ENCODE data around the gene NRG3. TPM values are rescaled to one million over a fixed set of nuclear protein-coding genes. Genes with fewer than 3 reads are reported as not detected.

Gene NRG3
- total RNA-seq, 2 donors from 2014 or later: 1.7 to 2.3 TPM

DNA sequence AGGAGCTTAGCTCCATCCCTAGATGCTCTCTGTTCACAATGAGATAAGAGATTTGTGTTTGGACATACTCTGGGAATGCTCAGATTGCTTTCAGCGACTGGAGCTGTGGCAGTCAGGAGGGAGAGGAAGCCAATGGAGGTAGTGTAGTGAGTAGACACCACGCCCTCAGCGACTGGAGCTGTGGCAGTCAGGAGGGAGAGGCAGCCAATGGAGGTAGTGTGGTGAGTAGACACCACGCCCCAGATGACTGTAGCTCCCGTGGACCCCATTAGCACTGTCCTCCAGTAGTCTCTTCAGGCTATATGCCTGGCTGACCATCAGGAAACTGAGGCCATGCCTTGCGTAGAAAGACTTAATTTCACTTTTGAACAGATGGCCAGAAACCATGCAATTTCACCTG, 1033.8 kb downstream of the NRG3 start:
- H3K27me3 ChIP-seq (ENCODE audit: control insufficient read depth, insufficient read depth, low read length, poor library complexity, severe bottlenecking): no peaks in the 10 kb centered on the region
- H3K9me3 Mint-ChIP-seq: no peaks in the 10 kb centered on the region

DNA sequence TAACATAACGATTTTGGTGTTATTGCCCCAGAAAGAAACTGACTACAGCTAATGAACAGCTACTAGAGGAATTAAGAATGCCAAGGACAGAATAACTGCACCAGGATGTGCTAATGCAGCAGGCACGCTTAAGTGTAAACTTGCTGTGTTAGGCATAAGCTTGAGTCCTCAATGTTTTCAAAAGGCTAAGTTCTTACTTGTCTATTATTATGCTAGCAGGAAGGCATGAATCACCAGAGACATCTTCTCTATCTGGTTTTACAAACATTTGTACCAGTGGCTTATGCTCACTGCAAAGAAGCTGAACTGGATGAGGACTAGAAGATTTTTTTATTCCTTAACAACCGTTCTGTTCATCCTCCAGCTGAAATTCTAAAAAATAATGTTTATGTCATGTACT, 1035.3 kb downstream of the NRG3 start:
- H3K9me3 Mint-ChIP-seq: no peaks in the 10 kb centered on the region
- Histone ChIP-seq H3K4me1 (ENCODE audit: control insufficient read depth, insufficient read depth, low read length) (no peaks in the 10 kb centered on the region), H3K9me3 (ENCODE audit: control insufficient read depth, low read length) (no peaks in the 10 kb centered on the region), H3K27ac (ENCODE audit: low read depth, low read length) (no peak overlapping the region), H3K9ac (ENCODE audit: extremely low read depth, low read length, poor library complexity, severe bottlenecking) (no peak overlapping the region), H3K36me3 (ENCODE audit: control insufficient read depth, insufficient read depth, low read length) (no peaks in the 10 kb centered on the region), H3K4me3 (ENCODE audit: low read length) (no peak overlapping the region), H3K27me3 (ENCODE audit: control insufficient read depth, insufficient read depth, low read length, poor library complexity, severe bottlenecking) (no peaks in the 10 kb centered on the region)
- WGBS, 2 experiments (ENCODE audit: insufficient coverage in 1 of 2, insufficient read length in 1 of 2): 91 to 100% methylated on average over 3 of the region's 3 CpGs
- H3K27ac Mint-ChIP-seq: no peak overlapping the region
- H3K36me3 Mint-ChIP-seq (ENCODE audit: low read depth): no peaks in the 10 kb centered on the region
- H3K4me1 Mint-ChIP-seq: no peaks in the 10 kb centered on the region
- H3K4me3 Mint-ChIP-seq: no peak overlapping the region
- no peaks in the 10 kb centered on the region for H3K27me3 Mint-ChIP-seq (ENCODE audit: insufficient read depth)
- TF ChIP-seq, protein P1, sequence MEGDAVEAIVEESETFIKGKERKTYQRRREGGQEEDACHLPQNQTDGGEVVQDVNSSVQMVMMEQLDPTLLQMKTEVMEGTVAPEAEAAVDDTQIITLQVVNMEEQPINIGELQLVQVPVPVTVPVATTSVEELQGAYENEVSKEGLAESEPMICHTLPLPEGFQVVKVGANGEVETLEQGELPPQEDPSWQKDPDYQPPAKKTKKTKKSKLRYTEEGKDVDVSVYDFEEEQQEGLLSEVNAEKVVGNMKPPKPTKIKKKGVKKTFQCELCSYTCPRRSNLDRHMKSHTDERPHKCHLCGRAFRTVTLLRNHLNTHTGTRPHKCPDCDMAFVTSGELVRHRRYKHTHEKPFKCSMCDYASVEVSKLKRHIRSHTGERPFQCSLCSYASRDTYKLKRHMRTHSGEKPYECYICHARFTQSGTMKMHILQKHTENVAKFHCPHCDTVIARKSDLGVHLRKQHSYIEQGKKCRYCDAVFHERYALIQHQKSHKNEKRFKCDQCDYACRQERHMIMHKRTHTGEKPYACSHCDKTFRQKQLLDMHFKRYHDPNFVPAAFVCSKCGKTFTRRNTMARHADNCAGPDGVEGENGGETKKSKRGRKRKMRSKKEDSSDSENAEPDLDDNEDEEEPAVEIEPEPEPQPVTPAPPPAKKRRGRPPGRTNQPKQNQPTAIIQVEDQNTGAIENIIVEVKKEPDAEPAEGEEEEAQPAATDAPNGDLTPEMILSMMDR (conservative IDR thresholded peaks at IDR 0.05): no peak
- no peak for DNase-seq

More for the DNA sequence above, 1033.8 kb downstream of the NRG3 start:
- no peak overlapping the region for H3K27ac Mint-ChIP-seq
- H3K4me1 Mint-ChIP-seq: no peaks in the 10 kb centered on the region
- no peaks in the 10 kb centered on the region for H3K4me1 ChIP-seq (ENCODE audit: control insufficient read depth, insufficient read depth, low read length)
- no peaks in the 10 kb centered on the region for H3K9me3 ChIP-seq (ENCODE audit: control insufficient read depth, low read length)
- H3K36me3 ChIP-seq (ENCODE audit: control insufficient read depth, insufficient read depth, low read length): no peaks in the 10 kb centered on the region
- TF ChIP-seq, protein P1 (conservative IDR thresholded peaks at IDR 0.05): no peak
- H3K27me3 Mint-ChIP-seq (ENCODE audit: insufficient read depth): no peaks in the 10 kb centered on the region
- H3K4me3 Mint-ChIP-seq: no peak overlapping the region
- no peak overlapping the region for H3K9ac ChIP-seq (ENCODE audit: extremely low read depth, low read length, poor library complexity, severe bottlenecking)
- 90 to 100% methylated on average over 2 to 6 of the region's 6 CpGs for WGBS, 2 experiments (ENCODE audit: insufficient coverage in 1 of 2, insufficient read length in 1 of 2)
- no peak overlapping the region for H3K4me3 ChIP-seq (ENCODE audit: low read length)
- DNase-seq: no peak
- H3K27ac ChIP-seq (ENCODE audit: low read depth, low read length): no peak overlapping the region
- H3K36me3 Mint-ChIP-seq (ENCODE audit: low read depth): no peaks in the 10 kb centered on the region

DNA sequence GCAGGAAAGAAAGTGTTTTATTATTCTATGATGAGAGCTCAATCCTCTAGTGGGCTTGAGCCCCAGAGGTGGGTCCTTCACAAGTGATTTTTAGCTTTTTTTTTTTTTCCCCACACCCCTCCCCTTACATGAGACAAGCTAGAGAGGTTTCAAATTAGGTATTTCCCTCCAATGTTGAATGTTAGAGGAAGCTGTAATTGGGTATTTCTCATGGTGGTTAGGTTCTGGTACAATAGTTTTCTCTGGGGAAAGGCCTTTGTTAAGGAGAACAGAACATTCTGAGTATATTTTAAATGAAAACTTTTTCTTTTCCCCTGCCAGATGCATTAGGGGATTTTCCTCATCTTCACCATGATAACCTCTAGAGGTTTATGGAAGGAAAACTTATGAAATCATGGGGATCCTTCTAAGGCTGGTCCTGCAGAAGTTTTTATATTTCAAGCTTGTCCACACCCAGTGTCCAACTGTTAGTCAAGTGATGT, 1039.7 kb downstream of the NRG3 start:
- Histone ChIP-seq H3K27ac (ENCODE audit: low read depth, low read length) (no peak overlapping the region), H3K36me3 (ENCODE audit: control insufficient read depth, insufficient read depth, low read length) (no peaks in the 10 kb centered on the region), H3K9ac (ENCODE audit: extremely low read depth, low read length, poor library complexity, severe bottlenecking) (no peak overlapping the region), H3K4me1 (ENCODE audit: control insufficient read depth, insufficient read depth, low read length) (no peaks in the 10 kb centered on the region), H3K4me3 (ENCODE audit: low read length) (no peak overlapping the region), H3K27me3 (ENCODE audit: control insufficient read depth, insufficient read depth, low read length, poor library complexity, severe bottlenecking) (no peaks in the 10 kb centered on the region), H3K9me3 (ENCODE audit: control insufficient read depth, low read length) (no peaks in the 10 kb centered on the region)
- Mint-ChIP-seq H3K27ac (no peak overlapping the region), H3K36me3 (ENCODE audit: low read depth) (no peaks in the 10 kb centered on the region), H3K9me3 (peaks cover under 1% of the 10 kb centered on the region), H3K4me1 (no peaks in the 10 kb centered on the region), H3K27me3 (ENCODE audit: insufficient read depth) (no peaks in the 10 kb centered on the region), H3K4me3 (no peak overlapping the region)
- TF ChIP-seq, protein P1 (conservative IDR thresholded peaks at IDR 0.05): no peak
- no peak for DNase-seq

All from endodermal cell (in vitro differentiated cells).